Hematopoietic multipotent progenitor cell treated with erythropoietin and hydrocortisone succinate and interleukin-3 and kit ligand, for 17 days (in vitro differentiated cells): ENCODE data around the gene CD69.

ENCODE experiments used
- DNase-seq: peaks from one replicate; pipeline ENCODE4 v3.0.0-alpha.2; 2015; ENCODE audit warnings: low spot score

Gene CD69

GRCh38 chr12:9781360-9781759, 20.7 kb upstream of the CD69 start:
- DNase-seq, result no peak

- no peak for DNase-seq
Observed at GRCh38 chr12:9779209-9779608, 18.5 kb upstream of the CD69 start.

GRCh38 chr12:9776781-9777180, 16.1 kb upstream of the CD69 start:
- DNase-seq, result no peak

- DNase-seq, result no peak
Observed at GRCh38 chr12:9773216-9773877, 12.6 kb upstream of the CD69 start.

GRCh38 chr12:9763025-9763424, 2.3 kb upstream of the CD69 start:
- peak; percentile 31 for DNase-seq

GRCh38 chr12:9762369-9762768, 1.7 kb upstream of the CD69 start:
- no peak for DNase-seq

GRCh38 chr12:9761419-9761781, 699 bp upstream of the CD69 start:
- DNase-seq, result peak; percentile 26

GRCh38 chr12:9760120-9760519, 581 bp downstream of the CD69 start:
- no peak for DNase-seq

- no peak for DNase-seq
Observed at GRCh38 chr12:9759694-9760093, 1.0 kb downstream of the CD69 start.

GRCh38 chr12:9758119-9758518, 2.6 kb downstream of the CD69 start:
- DNase-seq, result no peak

GRCh38 chr12:9757433-9758025, 3.2 kb downstream of the CD69 start:
- DNase-seq, result no peak

- DNase-seq, result no peak
Observed at GRCh38 chr12:9756706-9757105, 4.0 kb downstream of the CD69 start.

GRCh38 chr12:9756170-9756569, 4.5 kb downstream of the CD69 start:
- DNase-seq, result no peak

GRCh38 chr12:9755567-9755966, 5.1 kb downstream of the CD69 start:
- DNase-seq, result no peak

- DNase-seq, result no peak
Observed at GRCh38 chr12:9755035-9755434, 5.7 kb downstream of the CD69 start.

GRCh38 chr12:9754099-9754927, 6.4 kb downstream of the CD69 start:
- DNase-seq, result no peak

GRCh38 chr12:9753498-9753897, 7.2 kb downstream of the CD69 start:
- no peak for DNase-seq

GRCh38 chr12:9753073-9753472, 7.6 kb downstream of the CD69 start:
- no peak for DNase-seq

GRCh38 chr12:9752145-9752933, 8.4 kb downstream of the CD69 start:
- DNase-seq, result no peak

GRCh38 chr12:9751204-9752144, 9.2 kb downstream of the CD69 start:
- DNase-seq, result peak; percentile 52
